OCI-M1 (cell line): ENCODE measurements around the gene DHX9.
"Not testable (repeated sequence)": the region's sequence is repeated elsewhere in the genome, so short reads cannot be mapped to it uniquely, and the experiment has no call there.

Experiments used
- DNase-seq: peaks from one replicate; lab custom pipeline; 2025; lab: John Stamatoyannopoulos, UW

The DHX9 gene

GRCh38 chr1:182889997-182890396 lies 50.9 kb downstream of the DHX9 start:
- DNase-seq: peak; percentile 52

DNA sequence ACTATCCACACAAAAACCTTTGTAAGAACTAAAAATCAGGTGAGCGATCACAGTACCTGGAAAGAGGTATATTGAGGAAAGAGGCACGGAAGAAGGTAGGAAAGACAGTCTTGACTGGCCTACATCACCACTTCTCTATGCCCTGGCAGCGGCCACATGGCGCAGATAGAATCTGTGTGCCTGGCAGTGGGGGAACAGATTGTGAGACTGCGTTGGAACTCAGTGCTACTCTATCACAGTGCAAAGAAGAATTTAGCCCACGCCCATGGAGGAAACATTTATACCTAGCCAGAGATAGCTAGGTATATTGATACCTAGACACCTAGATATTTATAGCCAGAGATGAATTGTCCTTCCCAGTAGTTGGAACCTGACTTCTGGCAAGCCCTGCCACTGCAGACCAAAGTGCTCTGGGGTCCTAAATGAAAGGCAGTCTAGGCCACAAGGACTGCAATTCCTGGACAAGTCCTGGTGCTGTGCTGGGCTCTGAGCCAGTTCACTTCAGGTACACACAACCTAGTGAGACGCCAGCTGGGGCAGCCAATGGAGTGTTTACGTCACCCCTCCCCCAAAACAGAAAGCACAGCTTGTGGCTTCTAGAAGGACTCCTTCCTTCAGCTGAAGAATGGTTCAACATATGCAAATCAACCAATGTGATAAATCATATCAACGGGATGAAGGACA lies 51.9 kb downstream of the DHX9 start:
- no peak for DNase-seq

DNA sequence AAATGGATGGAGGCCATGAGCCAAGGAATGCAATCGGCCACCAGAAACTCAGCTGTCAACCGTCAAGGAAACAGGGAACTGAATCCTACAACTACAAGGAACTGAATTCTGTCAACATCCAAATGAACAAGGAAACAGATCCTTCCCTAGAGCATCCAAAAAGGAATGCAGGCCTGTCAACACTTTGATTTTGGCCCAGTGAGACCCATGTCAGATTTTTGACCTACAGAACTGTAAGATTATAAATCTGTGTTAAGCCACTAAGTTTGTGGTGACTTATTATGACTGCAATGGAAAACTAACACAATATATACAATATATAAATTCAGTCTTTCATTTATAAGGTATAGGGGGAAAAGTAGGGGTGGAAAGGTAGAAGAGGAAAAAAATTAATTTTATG lies 58.5 kb downstream of the DHX9 start:
- DNase-seq: no peak

- not testable (repeated sequence) for DNase-seq
Measured at GRCh38 chr1:182901946-182902345, 62.8 kb downstream of the DHX9 start.

DNA sequence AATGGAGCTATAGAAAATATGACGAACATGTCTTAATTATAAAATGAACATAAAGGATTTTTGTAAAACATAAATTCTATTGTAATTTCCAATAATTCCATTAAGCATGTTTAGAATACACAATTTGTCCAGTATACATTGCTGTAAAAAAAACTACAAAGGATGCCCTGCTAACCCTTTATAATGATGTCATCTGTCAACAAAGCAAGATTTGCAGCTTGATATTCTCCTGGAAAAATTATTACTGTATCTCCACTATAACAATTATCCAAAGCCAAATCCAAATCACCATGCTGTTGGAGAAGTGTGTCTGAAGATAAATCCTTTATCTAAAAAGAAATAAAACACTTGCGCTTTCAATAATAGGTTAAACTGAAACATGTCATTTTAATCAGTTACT lies 66.2 kb downstream of the DHX9 start:
- DNase-seq: no peak

DNA sequence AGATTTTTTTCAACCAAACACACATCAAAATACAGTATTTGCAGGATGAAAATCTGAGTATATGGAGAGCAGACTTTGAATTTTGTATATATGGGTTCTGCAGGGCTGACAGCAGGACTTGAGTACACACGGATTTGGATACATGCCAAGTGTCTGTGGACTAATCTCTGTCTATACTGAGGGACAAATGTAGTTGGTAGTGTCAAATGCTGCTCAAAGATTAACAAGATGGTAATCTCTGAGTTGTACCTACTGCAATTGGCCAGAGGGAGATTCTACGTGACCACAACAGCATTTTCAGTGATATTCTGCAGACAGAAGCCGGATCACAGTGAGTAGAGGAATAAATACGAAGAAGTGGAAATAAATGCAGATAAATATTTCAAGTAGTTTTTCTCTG lies 70.4 kb downstream of the DHX9 start:
- peak; percentile 51 for DNase-seq

- DNase-seq: no peak
Measured at GRCh38 chr1:182910143-182910542, 71.0 kb downstream of the DHX9 start.

DNA sequence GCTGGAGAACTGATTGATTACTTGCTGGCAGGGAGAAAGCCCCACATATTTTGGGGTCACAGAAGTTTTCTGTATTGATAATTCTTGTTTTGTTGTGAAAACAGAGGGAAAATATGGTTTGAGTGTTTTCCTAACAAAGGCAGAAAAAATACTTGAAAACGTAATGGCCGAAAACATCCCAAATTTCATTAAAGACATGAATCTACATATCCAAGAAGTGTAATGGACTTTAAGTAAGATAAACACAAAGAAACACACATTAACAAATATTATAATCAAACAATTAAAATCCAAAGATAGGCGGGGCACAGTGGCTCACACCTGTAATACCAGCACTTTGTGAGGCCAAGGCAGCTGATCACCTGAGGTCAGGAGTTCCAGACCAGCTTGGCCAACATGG lies 74.3 kb downstream of the DHX9 start:
- DNase-seq: no peak

- DNase-seq: no peak
Measured at GRCh38 chr1:182917378-182917777, 78.2 kb downstream of the DHX9 start.

DNA sequence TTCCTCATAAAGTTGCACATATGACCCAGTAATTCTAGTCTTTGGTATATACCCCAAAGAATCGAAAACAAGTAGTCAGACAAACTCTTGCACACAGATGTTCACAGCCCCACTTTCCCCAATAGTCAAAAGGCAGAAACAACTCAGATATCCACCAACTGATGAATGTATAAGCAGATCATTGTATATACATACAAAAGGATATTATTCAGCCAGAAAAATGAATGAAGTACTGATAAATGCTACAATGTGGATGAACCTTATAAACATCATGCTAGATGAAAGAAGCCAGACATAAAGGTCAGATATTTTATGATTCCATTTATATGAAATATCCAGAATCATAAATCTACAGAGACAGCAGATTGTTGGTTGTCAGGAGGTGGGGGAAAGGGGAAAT lies 86.5 kb downstream of the DHX9 start:
- DNase-seq: no peak

DNA sequence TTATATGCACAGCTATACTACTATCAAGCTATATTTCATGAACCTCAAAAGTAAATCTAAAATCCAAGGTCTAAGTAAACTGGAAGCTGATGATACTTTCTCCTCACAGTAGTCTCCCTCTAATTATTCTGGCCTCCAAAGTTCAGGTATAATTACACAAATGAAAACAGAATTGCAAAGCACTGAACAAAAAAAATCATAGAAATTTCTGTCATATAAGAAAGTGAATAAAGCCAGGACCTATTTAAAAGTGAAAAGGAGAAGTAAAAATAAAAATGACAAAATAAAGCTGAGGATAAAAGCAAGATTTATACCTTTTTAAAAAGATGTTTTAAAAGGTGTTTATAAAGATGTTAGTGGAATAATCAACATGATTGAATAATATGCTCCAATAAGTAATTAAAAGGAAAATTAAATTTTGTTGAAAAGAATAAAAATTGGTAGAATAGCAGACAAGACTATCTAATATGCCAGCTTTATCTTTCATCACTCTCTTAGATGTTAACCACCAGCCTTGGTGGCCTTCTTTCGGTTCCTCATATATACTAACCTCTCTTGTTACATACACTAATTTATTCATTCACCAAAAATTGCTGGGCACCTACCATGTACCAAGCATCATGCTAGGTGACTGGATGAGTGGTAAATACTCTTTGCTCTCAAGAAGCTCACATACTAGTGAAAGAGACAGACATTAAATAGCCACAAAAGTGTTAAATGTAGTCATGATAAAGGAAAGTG lies 88.7 kb downstream of the DHX9 start:
- DNase-seq: peak; percentile 44

DNA sequence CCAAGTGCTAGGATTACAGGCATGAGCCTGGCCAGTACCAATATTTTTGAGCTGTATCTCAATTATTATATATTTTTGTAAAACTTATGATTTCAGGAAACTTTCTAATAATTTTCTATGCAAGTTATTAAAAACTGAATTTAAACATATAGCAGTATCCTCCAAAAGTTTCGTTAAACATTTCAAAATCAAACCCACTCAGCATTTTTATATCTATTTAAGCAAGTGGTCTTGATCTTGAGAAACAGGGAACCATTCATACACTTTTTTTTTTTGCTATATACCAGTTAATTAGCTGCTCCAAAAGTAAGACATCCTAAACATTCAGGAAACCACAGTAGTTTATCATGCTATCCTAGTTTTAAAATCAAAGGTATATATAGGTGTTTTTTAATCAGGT lies 91.8 kb downstream of the DHX9 start:
- DNase-seq: no peak

DNA sequence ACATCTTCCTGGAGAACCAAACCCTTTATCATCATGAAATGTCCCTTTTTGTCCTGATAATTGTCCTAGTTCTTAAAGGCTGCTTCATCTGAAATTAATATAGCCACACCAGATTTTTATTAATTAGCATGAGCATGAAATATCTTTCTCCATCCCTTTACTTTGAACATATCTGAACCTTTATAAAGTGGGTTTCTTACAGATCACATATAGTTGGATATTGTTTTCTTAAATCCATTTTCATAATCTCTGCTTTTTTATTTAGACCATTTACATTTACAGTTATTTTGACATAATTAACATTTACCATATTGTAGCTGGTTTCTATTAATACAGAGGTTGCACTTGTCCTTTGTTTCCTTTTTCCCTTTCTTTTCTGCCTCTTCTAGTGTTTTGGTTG lies 96.6 kb downstream of the DHX9 start:
- DNase-seq: no peak
